Chondrocyte (in vitro differentiated cells): ENCODE measurements around the gene FMO2. TPM values are rescaled to one million over a fixed set of nuclear protein-coding genes. Genes with fewer than 3 reads are reported as not detected.

Experiments used
- DNase-seq: peaks from one replicate; pipeline ENCODE4 v3.0.0; 2021; ENCODE audit warnings: mixed read lengths, low spot score
- H3K27ac Mint-ChIP-seq: one replicate; pipeline ENCODE4 v1.8.0; 2021; ENCODE audit warnings: mild to moderate bottlenecking, moderate library complexity, mixed read lengths; ENCODE audit not compliant: unreplicated experiment
- H3K27me3 Mint-ChIP-seq: 2 replicates; pipeline ENCODE4 v1.8.0; 2021; ENCODE audit warnings: low read depth, mixed read lengths
- H3K36me3 Mint-ChIP-seq: 2 replicates; pipeline ENCODE4 v1.8.0; 2021; ENCODE audit warnings: low read depth, mixed read lengths
- H3K4me1 Mint-ChIP-seq: 2 replicates; pipeline ENCODE4 v1.8.0; 2021; ENCODE audit warnings: low read depth, mild to moderate bottlenecking, mixed read lengths
- H3K4me3 Mint-ChIP-seq: one replicate; pipeline ENCODE4 v1.8.0; 2021; ENCODE audit warnings: mild to moderate bottlenecking, moderate library complexity, mixed read lengths; ENCODE audit not compliant: unreplicated experiment
- H3K9me3 Mint-ChIP-seq: 2 replicates; pipeline ENCODE4 v1.8.0; 2021; ENCODE audit warnings: low read depth, mixed read lengths
- CTCF ChIP-seq: fragments of 200-600 bp; sonication (generic); IDR thresholded peaks from 2 replicates; pipeline ENCODE4 v1.5.0; 2021; ENCODE audit warnings: antibody characterized with exemption, mild to moderate bottlenecking, moderate library complexity
- total RNA-seq: library from RNA; stranded (reverse); gene quantifications from 3 replicates; pipeline ENCODE4 v1.2.1, GENCODE V29; 2021

FMO2 gene
- total RNA-seq, 1 donor from 2014 or later, result 0.55 TPM

GRCh38 chr1:171212607-171213351, 27.7 kb downstream of the FMO2 start:
- peaks cover 14% of the 10 kb centered on the region for H3K4me1 Mint-ChIP-seq

GRCh38 chr1:171213559-171214454, 28.7 kb downstream of the FMO2 start:
- H3K27ac Mint-ChIP-seq, result no peak overlapping the region
- no peaks in the 10 kb centered on the region for H3K27me3 Mint-ChIP-seq
- H3K36me3 Mint-ChIP-seq, result no peaks in the 10 kb centered on the region
- peaks cover 4% of the 10 kb centered on the region for H3K9me3 Mint-ChIP-seq
- peak; percentile 39 for TF ChIP-seq CTCF
- H3K4me1 Mint-ChIP-seq, result peaks cover 24% of the 10 kb centered on the region
- no peak overlapping the region for H3K4me3 Mint-ChIP-seq
- no peak for DNase-seq

More at GRCh38 chr1:171212607-171213351, 27.7 kb downstream of the FMO2 start:
- DNase-seq, result no peak
- H3K9me3 Mint-ChIP-seq, result no peaks in the 10 kb centered on the region
- H3K4me3 Mint-ChIP-seq, result no peak overlapping the region
- TF ChIP-seq CTCF, result no peak
- no peaks in the 10 kb centered on the region for H3K36me3 Mint-ChIP-seq
- no peaks in the 10 kb centered on the region for H3K27me3 Mint-ChIP-seq
- no peak overlapping the region for H3K27ac Mint-ChIP-seq

- DNase-seq, result no peak
- Mint-ChIP-seq H3K27me3 (no peaks in the 10 kb centered on the region), H3K4me1 (peaks cover 55% of the 10 kb centered on the region), H3K27ac (peak overlapping the region; percentile 96), H3K4me3 (no peak overlapping the region), H3K36me3 (no peaks in the 10 kb centered on the region), H3K9me3 (peaks cover 4% of the 10 kb centered on the region)
- TF ChIP-seq CTCF, result no peak
Measured at GRCh38 chr1:171217658-171218443, 32.8 kb downstream of the FMO2 start.

GRCh38 chr1:171218661-171219060, 33.6 kb downstream of the FMO2 start:
- TF ChIP-seq CTCF, result no peak
- Mint-ChIP-seq H3K9me3 (peaks cover 4% of the 10 kb centered on the region), H3K36me3 (no peaks in the 10 kb centered on the region), H3K27ac (peak overlapping the region; percentile 96), H3K4me1 (peaks cover 62% of the 10 kb centered on the region), H3K4me3 (no peak overlapping the region), H3K27me3 (no peaks in the 10 kb centered on the region)
- DNase-seq, result no peak
